HG02852 (cell line): ENCODE results near the gene TTLL12.
"Not testable (repeated sequence)": the region's sequence is repeated elsewhere in the genome, so short reads cannot be mapped to it uniquely, and the experiment has no call there.

ENCODE experiments used
- ATAC-seq: cut with Tn5 transposase; IDR thresholded peaks from one replicate; pipeline ENCODE4 v1.9.1; 2021; ENCODE audit warnings: mild to moderate bottlenecking, moderate library complexity; ENCODE audit not compliant: unreplicated experiment

TTLL12 gene

GRCh38 chr22:43157874-43158546 is 28.9 kb downstream of the TTLL12 start:
- no peak for ATAC-seq

- ATAC-seq, result no peak
Measured at GRCh38 chr22:43156413-43156812, 30.5 kb downstream of the TTLL12 start.

GRCh38 chr22:43155789-43156188 is 31.1 kb downstream of the TTLL12 start:
- no peak for ATAC-seq

GRCh38 chr22:43154887-43155536 is 31.9 kb downstream of the TTLL12 start:
- no peak for ATAC-seq

GRCh38 chr22:43153899-43154298 is 33.0 kb downstream of the TTLL12 start:
- no peak for ATAC-seq

- no peak for ATAC-seq
Measured at GRCh38 chr22:43152357-43153071, 34.4 kb downstream of the TTLL12 start.

- ATAC-seq, result no peak
Measured at GRCh38 chr22:43152003-43152356, 35.0 kb downstream of the TTLL12 start.

- no peak for ATAC-seq
Measured at GRCh38 chr22:43151251-43152002, 35.5 kb downstream of the TTLL12 start, which contains the start of gene TSPO. Gene TSPO (plus strand): TSS chr22:43151559. CDS start chr22:43159239, 7,680 bp downstream.

- no peak for ATAC-seq
Measured at GRCh38 chr22:43150731-43151206, 36.2 kb downstream of the TTLL12 start.

GRCh38 chr22:43148581-43148980 is 38.4 kb downstream of the TTLL12 start:
- no peak for ATAC-seq

GRCh38 chr22:43147821-43148220 is 39.1 kb downstream of the TTLL12 start:
- ATAC-seq, result no peak

GRCh38 chr22:43146332-43146731 is 40.6 kb downstream of the TTLL12 start:
- ATAC-seq, result not testable (repeated sequence)

- ATAC-seq, result not testable (repeated sequence)
Measured at GRCh38 chr22:43145371-43145770, 41.6 kb downstream of the TTLL12 start.

GRCh38 chr22:43144949-43145348 is 42.0 kb downstream of the TTLL12 start:
- no peak for ATAC-seq

- peak; percentile 80 for ATAC-seq
Measured at GRCh38 chr22:43142880-43143562, 43.9 kb downstream of the TTLL12 start, which contains the start of gene MCAT. Gene MCAT (minus strand): TSS chr22:43143398. CDS start chr22:43143348, 50 bp downstream.

GRCh38 chr22:43136801-43137200 is 50.1 kb downstream of the TTLL12 start:
- ATAC-seq, result no peak

GRCh38 chr22:43136255-43136654 is 50.7 kb downstream of the TTLL12 start:
- ATAC-seq, result no peak

GRCh38 chr22:43135565-43135964 is 51.4 kb downstream of the TTLL12 start:
- no peak for ATAC-seq

GRCh38 chr22:43134553-43134952 is 52.4 kb downstream of the TTLL12 start:
- no peak for ATAC-seq

GRCh38 chr22:43133401-43133800 is 53.5 kb downstream of the TTLL12 start:
- ATAC-seq, result no peak
